ENCODE measurements around the gene ROCK2. TPM values are rescaled to one million over a fixed set of nuclear protein-coding genes. Genes with fewer than 3 reads are reported as not detected.

ROCK2 gene
- total and polyA plus RNA-seq, 9 of the 15 experiments (the other 6 are each of a cell fraction or from before 2014, with no cell fraction given): 4.9 to 30.6 (median 14.3) TPM

DNA sequence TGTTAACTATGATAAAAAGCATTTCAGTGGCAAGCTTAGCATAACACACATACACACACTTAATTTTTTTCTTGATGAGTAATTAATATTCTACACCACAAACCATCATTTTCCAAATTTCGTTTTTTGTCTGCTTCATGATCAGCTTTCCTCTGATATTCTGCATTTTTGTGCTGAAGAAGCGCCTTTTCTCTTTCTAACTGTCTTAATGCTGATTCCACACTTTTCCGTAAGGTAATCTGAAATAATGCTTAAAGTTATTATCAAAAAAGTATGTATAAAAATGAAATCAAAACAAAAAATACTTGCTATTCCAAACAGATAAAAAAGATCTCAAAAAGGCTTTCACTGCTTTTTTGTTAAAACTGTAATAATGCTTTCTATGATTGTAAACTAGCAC, 129.0 kb downstream of the ROCK2 start:
- DNase-seq (ENCODE audit: extremely low read depth in 1 of 4, low spot score in 3 of 4) (no peak), FAIRE-seq (no peak), ATAC-seq (no peak)
- in situ Hi-C loops (cut with MboI): no loop called here
- ChIA-PET CTCF (ENCODE audit: low intra/inter-chr PET ratio) (no interaction called here), POLR2A (interaction anchor here (0.7 kb wide), 1 partner anchor 16 kb away, joined by 3 read pairs; no protein-coding TSS in a partner anchor)
- H3K9me3 ChIP-seq (replicated peaks; ENCODE audit: control insufficient read depth, insufficient read depth, low read depth, low read length): no peaks in the 10 kb centered on the region
- H3K79me2 ChIP-seq (ENCODE audit: control insufficient read depth, insufficient read depth, low read length): no peaks in the 10 kb centered on the region
- no peak overlapping the region for H2AFZ ChIP-seq (ENCODE audit: low read depth, low read length)
- no peak overlapping the region for H3K4me3 ChIP-seq
- peaks cover 56% of the 10 kb centered on the region for H3K36me3 ChIP-seq (ENCODE audit: control insufficient read depth, insufficient read depth, low read length)
- WGBS (ENCODE audit: insufficient coverage, low coverage, missing lambda C conversion rate): 92% methylated on average over 3 of the region's 3 CpGs
- no peaks in the 10 kb centered on the region for H4K20me1 ChIP-seq (replicated peaks; ENCODE audit: control insufficient read depth, insufficient read depth, low read length)
- BruUV-seq (replicated peaks): no TSS peak
- no peaks in the 10 kb centered on the region for H3K27me3 ChIP-seq (ENCODE audit: control insufficient read depth in 2 of 2, insufficient read depth in 2 of 2, low read length in 2 of 2)
- intact Hi-C loops (cut with micrococcal nuclease): no loop called here
- no peak overlapping the region for H3K27ac ChIP-seq (ENCODE audit: extremely low read depth, low read depth, low read length)
- TF ChIP-seq, protein P1, sequence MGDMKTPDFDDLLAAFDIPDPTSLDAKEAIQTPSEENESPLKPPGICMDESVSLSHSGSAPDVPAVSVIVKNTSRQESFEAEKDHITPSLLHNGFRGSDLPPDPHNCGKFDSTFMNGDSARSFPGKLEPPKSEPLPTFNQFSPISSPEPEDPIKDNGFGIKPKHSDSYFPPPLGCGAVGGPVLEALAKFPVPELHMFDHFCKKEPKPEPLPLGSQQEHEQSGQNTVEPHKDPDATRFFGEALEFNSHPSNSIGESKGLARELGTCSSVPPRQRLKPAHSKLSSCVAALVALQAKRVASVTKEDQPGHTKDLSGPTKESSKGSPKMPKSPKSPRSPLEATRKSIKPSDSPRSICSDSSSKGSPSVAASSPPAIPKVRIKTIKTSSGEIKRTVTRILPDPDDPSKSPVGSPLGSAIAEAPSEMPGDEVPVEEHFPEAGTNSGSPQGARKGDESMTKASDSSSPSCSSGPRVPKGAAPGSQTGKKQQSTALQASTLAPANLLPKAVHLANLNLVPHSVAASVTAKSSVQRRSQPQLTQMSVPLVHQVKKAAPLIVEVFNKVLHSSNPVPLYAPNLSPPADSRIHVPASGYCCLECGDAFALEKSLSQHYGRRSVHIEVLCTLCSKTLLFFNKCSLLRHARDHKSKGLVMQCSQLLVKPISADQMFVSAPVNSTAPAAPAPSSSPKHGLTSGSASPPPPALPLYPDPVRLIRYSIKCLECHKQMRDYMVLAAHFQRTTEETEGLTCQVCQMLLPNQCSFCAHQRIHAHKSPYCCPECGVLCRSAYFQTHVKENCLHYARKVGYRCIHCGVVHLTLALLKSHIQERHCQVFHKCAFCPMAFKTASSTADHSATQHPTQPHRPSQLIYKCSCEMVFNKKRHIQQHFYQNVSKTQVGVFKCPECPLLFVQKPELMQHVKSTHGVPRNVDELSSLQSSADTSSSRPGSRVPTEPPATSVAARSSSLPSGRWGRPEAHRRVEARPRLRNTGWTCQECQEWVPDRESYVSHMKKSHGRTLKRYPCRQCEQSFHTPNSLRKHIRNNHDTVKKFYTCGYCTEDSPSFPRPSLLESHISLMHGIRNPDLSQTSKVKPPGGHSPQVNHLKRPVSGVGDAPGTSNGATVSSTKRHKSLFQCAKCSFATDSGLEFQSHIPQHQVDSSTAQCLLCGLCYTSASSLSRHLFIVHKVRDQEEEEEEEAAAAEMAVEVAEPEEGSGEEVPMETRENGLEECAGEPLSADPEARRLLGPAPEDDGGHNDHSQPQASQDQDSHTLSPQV (IDR thresholded peaks at IDR 0.05): no peak
- TF ChIP-seq MAFG (tag; conservative IDR thresholded peaks at IDR 0.05) (no peak; the same call in 1 of the 2 replicates), NR2F6 (CRISPR knock-in tag; IDR thresholded peaks at IDR 0.05) (no peak), HES1 (IDR thresholded peaks at IDR 0.05; ENCODE audit: low read depth) (no peak), KDM2B (CRISPR knock-in tag; IDR thresholded peaks at IDR 0.05) (no peak), ZNF316 (IDR thresholded peaks at IDR 0.05) (peak; percentile 73), HIVEP1 (CRISPR knock-in tag; IDR thresholded peaks at IDR 0.05) (no peak), ZNF655 (CRISPR knock-in tag; IDR thresholded peaks at IDR 0.05) (no peak), C11orf30 (IDR thresholded peaks at IDR 0.05; ENCODE audit: low read depth) (peak; percentile 52), CREB1 (IDR thresholded peaks at IDR 0.05) (no peak), CREB1 (CRISPR knock-in tag; IDR thresholded peaks at IDR 0.05) (no peak), ZNF121 (CRISPR knock-in tag; conservative IDR thresholded peaks at IDR 0.05) (no peak)
- TF ChIP-seq, protein P2, sequence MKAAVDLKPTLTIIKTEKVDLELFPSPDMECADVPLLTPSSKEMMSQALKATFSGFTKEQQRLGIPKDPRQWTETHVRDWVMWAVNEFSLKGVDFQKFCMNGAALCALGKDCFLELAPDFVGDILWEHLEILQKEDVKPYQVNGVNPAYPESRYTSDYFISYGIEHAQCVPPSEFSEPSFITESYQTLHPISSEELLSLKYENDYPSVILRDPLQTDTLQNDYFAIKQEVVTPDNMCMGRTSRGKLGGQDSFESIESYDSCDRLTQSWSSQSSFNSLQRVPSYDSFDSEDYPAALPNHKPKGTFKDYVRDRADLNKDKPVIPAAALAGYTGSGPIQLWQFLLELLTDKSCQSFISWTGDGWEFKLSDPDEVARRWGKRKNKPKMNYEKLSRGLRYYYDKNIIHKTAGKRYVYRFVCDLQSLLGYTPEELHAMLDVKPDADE (conservative IDR thresholded peaks at IDR 0.05; ENCODE audit: control insufficient read depth, low read depth, low read length): no peak
- TF ChIP-seq, protein P3, sequence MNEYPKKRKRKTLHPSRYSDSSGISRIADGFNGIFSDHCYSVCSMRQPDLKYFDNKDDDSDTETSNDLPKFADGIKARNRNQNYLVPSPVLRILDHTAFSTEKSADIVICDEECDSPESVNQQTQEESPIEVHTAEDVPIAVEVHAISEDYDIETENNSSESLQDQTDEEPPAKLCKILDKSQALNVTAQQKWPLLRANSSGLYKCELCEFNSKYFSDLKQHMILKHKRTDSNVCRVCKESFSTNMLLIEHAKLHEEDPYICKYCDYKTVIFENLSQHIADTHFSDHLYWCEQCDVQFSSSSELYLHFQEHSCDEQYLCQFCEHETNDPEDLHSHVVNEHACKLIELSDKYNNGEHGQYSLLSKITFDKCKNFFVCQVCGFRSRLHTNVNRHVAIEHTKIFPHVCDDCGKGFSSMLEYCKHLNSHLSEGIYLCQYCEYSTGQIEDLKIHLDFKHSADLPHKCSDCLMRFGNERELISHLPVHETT (CRISPR knock-in tag; conservative IDR thresholded peaks at IDR 0.05 in 1 of 2, IDR thresholded peaks at IDR 0.05 in 1 of 2): no peak
- no peak overlapping the region for H3K9ac ChIP-seq (ENCODE audit: insufficient read depth in 1 of 2, low read depth in 2 of 2, low read length in 2 of 2)
- H3K4me2 ChIP-seq (ENCODE audit: insufficient read depth, low read length): no peak overlapping the region
- H3K9me1 ChIP-seq (ENCODE audit: control insufficient read depth, insufficient read depth, low read length): no peaks in the 10 kb centered on the region
- H3K4me1 ChIP-seq (replicated peaks in 1 of 2; ENCODE audit: control insufficient read depth in 2 of 2, insufficient read depth in 2 of 2, low read length in 2 of 2): no peaks in the 10 kb centered on the region
